GM23248 (cell line): ENCODE measurements around the gene IMMT.

Experiments used
- EZH2 ChIP-seq: fragments of 200-600 bp; sonication (generic); IDR thresholded peaks from 2 replicates; pipeline ENCODE4 v1.6.1; 2018; ENCODE audit warnings: antibody characterized with exemption, mild to moderate bottlenecking; ENCODE audit not compliant: insufficient read depth, poor library complexity, severe bottlenecking
- EZH2phosphoT487 ChIP-seq: fragments of 200-600 bp; sonication (generic); IDR thresholded peaks from 2 replicates; pipeline ENCODE4 v1.6.1; 2018; ENCODE audit warnings: antibody characterized with exemption, moderate library complexity, mild to moderate bottlenecking, low read depth; ENCODE audit not compliant: insufficient read depth

GRCh38 chr2:86234563-86235131 lies 39.4 kb upstream of the IMMT start:
- TF ChIP-seq EZH2 (no peak), EZH2phosphoT487 (no peak)
